AG09319 (cell line): ENCODE data around the gene MTA2.

ENCODE experiments used
- DNase-seq: peaks from one replicate; pipeline ENCODE4 v3.0.0-alpha.2; 2010; ENCODE audit warnings: low read depth; ENCODE audit errors: extremely low read depth
- CTCF ChIP-seq: IDR thresholded peaks from 2 replicates; pipeline ENCODE4 v1.5.1; 2011; ENCODE audit warnings: low read depth, mild to moderate bottlenecking, inconsistent platforms, low read length, moderate library complexity

The MTA2 gene

GRCh38 chr11:62545437-62546243, 56.0 kb downstream of the MTA2 start:
- DNase-seq: peak; percentile 86
- TF ChIP-seq CTCF: no peak; the same call in 1 of the 2 replicates

GRCh38 chr11:62544581-62545436, 56.9 kb downstream of the MTA2 start:
- TF ChIP-seq CTCF: no peak
- DNase-seq: no peak

GRCh38 chr11:62543680-62544444, 57.8 kb downstream of the MTA2 start:
- TF ChIP-seq CTCF: no peak
- no peak for DNase-seq
